Measurements from ENCODE around the gene APOBEC2.
A peak's percentile ranks its signal among the peaks of the same experiment; 100 is the strongest.

APOBEC2 gene

GRCh38 chr6:41036186-41036585, 16.8 kb upstream of the APOBEC2 start:
- no peak for DNase-seq
- intact Hi-C loops (cut with DNase I), result no loop called here

- intact Hi-C loops (cut with DNase I), result no loop called here
These were observed 16.4 kb upstream of the APOBEC2 start for GRCh38 chr6:41036601-41037000.

GRCh38 chr6:41037107-41037900, 15.7 kb upstream of the APOBEC2 start:
- intact Hi-C loops (cut with DNase I), result no loop called here
- peak in 13 of 42 donors; percentile 9 to 54 (median 25) for DNase-seq

More at GRCh38 chr6:41036601-41037000, 16.4 kb upstream of the APOBEC2 start:
- DNase-seq, result no peak

- intact Hi-C loops (cut with DNase I), result no loop called here
- no peak for DNase-seq
These were observed 14.8 kb upstream of the APOBEC2 start for GRCh38 chr6:41038205-41038604.

GRCh38 chr6:41039060-41039998, 13.7 kb upstream of the APOBEC2 start, which contains the start of gene UNC5CL:
Gene UNC5CL (minus strand): TSS chr6:41039221. CDS start chr6:41035074, 4,147 bp downstream.
- intact Hi-C loops (cut with DNase I), result no loop called here
- DNase-seq, result peak in 33 of 42 donors; percentile 9 to 70 (median 33)

- no peak for DNase-seq
These were observed 12.7 kb upstream of the APOBEC2 start for GRCh38 chr6:41040101-41040939.

GRCh38 chr6:41040940-41041536, 12.0 kb upstream of the APOBEC2 start:
- intact Hi-C loops (cut with DNase I), result no loop called here
- DNase-seq, result no peak

More at GRCh38 chr6:41040101-41040939, 12.7 kb upstream of the APOBEC2 start:
- intact Hi-C loops (cut with DNase I), result no loop called here

GRCh38 chr6:41042226-41043055, 10.6 kb upstream of the APOBEC2 start, which contains the start of gene TSPO2:
Gene TSPO2 (plus strand): TSS chr6:41042467. CDS start chr6:41042986, 519 bp downstream.
- DNase-seq, result no peak
- intact Hi-C loops (cut with DNase I), result no loop called here

GRCh38 chr6:41043151-41043550, 9.9 kb upstream of the APOBEC2 start:
- intact Hi-C loops (cut with DNase I), result no loop called here
- no peak for DNase-seq

GRCh38 chr6:41045664-41046063, 7.3 kb upstream of the APOBEC2 start:
- DNase-seq, result no peak

GRCh38 chr6:41046084-41046483, 6.9 kb upstream of the APOBEC2 start:
- no peak for DNase-seq
- intact Hi-C loops (cut with DNase I), result no loop called here

More at GRCh38 chr6:41045664-41046063, 7.3 kb upstream of the APOBEC2 start:
- intact Hi-C loops (cut with DNase I), result no loop called here

- intact Hi-C loops (cut with DNase I), result no loop called here
- DNase-seq, result no peak
These were observed 5.7 kb upstream of the APOBEC2 start for GRCh38 chr6:41047306-41047705.

- intact Hi-C loops (cut with DNase I), result no loop called here
- DNase-seq, result no peak
These were observed 5.0 kb upstream of the APOBEC2 start for GRCh38 chr6:41047745-41048732.

- no peak for DNase-seq
- intact Hi-C loops (cut with DNase I), result no loop called here
These were observed 3.5 kb upstream of the APOBEC2 start for GRCh38 chr6:41049521-41049920.

GRCh38 chr6:41049955-41050354, 3.0 kb upstream of the APOBEC2 start:
- intact Hi-C loops (cut with DNase I), result no loop called here
- DNase-seq, result no peak

GRCh38 chr6:41050536-41050935, 2.5 kb upstream of the APOBEC2 start:
- DNase-seq, result no peak

More at GRCh38 chr6:41050536-41050935, 2.5 kb upstream of the APOBEC2 start:
- intact Hi-C loops (cut with DNase I), result no loop called here
